Chondrocyte (in vitro differentiated cells): ENCODE results near the gene VCP. TPM values are rescaled to one million over a fixed set of nuclear protein-coding genes. Genes with fewer than 3 reads are reported as not detected.
A peak's percentile ranks its signal among the peaks of the same experiment; 100 is the strongest.
"Not testable (repeated sequence)": the region's sequence is repeated elsewhere in the genome, so short reads cannot be mapped to it uniquely, and the experiment has no call there.

Experiments used
- DNase-seq: peaks from one replicate; pipeline ENCODE4 v3.0.0; 2021; ENCODE audit warnings: mixed read lengths, low spot score
- H3K27ac Mint-ChIP-seq: one replicate; pipeline ENCODE4 v1.8.0; 2021; ENCODE audit warnings: mild to moderate bottlenecking, moderate library complexity, mixed read lengths; ENCODE audit not compliant: unreplicated experiment
- H3K27me3 Mint-ChIP-seq: 2 replicates; pipeline ENCODE4 v1.8.0; 2021; ENCODE audit warnings: low read depth, mixed read lengths
- H3K36me3 Mint-ChIP-seq: 2 replicates; pipeline ENCODE4 v1.8.0; 2021; ENCODE audit warnings: low read depth, mixed read lengths
- H3K4me1 Mint-ChIP-seq: 2 replicates; pipeline ENCODE4 v1.8.0; 2021; ENCODE audit warnings: low read depth, mild to moderate bottlenecking, mixed read lengths
- H3K4me3 Mint-ChIP-seq: one replicate; pipeline ENCODE4 v1.8.0; 2021; ENCODE audit warnings: mild to moderate bottlenecking, moderate library complexity, mixed read lengths; ENCODE audit not compliant: unreplicated experiment
- H3K9me3 Mint-ChIP-seq: 2 replicates; pipeline ENCODE4 v1.8.0; 2021; ENCODE audit warnings: low read depth, mixed read lengths
- total RNA-seq: library from RNA; stranded (reverse); gene quantifications from 3 replicates; pipeline ENCODE4 v1.2.1, GENCODE V29; 2021
- TF ChIP-seq, protein P1 (sequence below): fragments of 200-600 bp; sonication (generic); IDR thresholded peaks from 2 replicates; pipeline ENCODE4 v1.5.0; 2021; ENCODE audit warnings: antibody characterized with exemption, mild to moderate bottlenecking, moderate library complexity

The VCP gene
- total RNA-seq, 1 donor from 2014 or later: 254 TPM

DNA sequence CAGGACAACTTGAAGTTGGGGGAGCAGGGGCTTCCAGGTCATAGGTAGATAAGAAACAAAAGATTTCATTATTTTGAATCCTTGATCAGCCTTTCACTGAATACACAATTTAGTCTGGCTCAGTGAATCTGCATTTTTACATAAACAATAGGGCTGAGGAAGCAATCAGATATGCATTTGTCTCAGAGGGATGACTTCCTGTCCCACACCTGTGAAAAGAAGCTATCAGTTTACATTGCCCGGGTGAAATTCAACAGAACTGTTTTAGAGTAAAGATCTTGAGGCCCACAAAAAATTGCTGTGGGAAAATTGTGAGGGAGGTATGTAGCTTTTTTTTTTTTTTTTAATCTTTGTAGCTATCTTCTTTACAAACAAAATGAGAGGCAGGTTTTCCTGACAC, 44.6 kb downstream of the VCP start:
- Mint-ChIP-seq H3K4me3 (no peak overlapping the region), H3K27me3 (no peaks in the 10 kb centered on the region), H3K9me3 (no peaks in the 10 kb centered on the region), H3K4me1 (peaks cover 10% of the 10 kb centered on the region), H3K36me3 (peaks cover 28% of the 10 kb centered on the region), H3K27ac (no peak overlapping the region)
- DNase-seq: no peak
- TF ChIP-seq, protein P1, sequence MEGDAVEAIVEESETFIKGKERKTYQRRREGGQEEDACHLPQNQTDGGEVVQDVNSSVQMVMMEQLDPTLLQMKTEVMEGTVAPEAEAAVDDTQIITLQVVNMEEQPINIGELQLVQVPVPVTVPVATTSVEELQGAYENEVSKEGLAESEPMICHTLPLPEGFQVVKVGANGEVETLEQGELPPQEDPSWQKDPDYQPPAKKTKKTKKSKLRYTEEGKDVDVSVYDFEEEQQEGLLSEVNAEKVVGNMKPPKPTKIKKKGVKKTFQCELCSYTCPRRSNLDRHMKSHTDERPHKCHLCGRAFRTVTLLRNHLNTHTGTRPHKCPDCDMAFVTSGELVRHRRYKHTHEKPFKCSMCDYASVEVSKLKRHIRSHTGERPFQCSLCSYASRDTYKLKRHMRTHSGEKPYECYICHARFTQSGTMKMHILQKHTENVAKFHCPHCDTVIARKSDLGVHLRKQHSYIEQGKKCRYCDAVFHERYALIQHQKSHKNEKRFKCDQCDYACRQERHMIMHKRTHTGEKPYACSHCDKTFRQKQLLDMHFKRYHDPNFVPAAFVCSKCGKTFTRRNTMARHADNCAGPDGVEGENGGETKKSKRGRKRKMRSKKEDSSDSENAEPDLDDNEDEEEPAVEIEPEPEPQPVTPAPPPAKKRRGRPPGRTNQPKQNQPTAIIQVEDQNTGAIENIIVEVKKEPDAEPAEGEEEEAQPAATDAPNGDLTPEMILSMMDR: no peak

- Mint-ChIP-seq H3K4me1 (peaks cover 10% of the 10 kb centered on the region), H3K36me3 (peaks cover 26% of the 10 kb centered on the region)
- TF ChIP-seq, protein P1: no peak
These were observed 45.1 kb downstream of the VCP start for GRCh38 chr9:35027374-35027773.

GRCh38 chr9:35026671-35027070, 45.8 kb downstream of the VCP start:
- Mint-ChIP-seq H3K9me3 (no peaks in the 10 kb centered on the region), H3K4me3 (no peak overlapping the region), H3K27me3 (no peaks in the 10 kb centered on the region), H3K27ac (no peak overlapping the region), H3K4me1 (peaks cover 10% of the 10 kb centered on the region), H3K36me3 (peaks cover 31% of the 10 kb centered on the region)
- TF ChIP-seq, protein P1: no peak
- DNase-seq: no peak

More at GRCh38 chr9:35027374-35027773, 45.1 kb downstream of the VCP start:
- no peaks in the 10 kb centered on the region for H3K9me3 Mint-ChIP-seq
- no peak overlapping the region for H3K4me3 Mint-ChIP-seq
- H3K27me3 Mint-ChIP-seq: no peaks in the 10 kb centered on the region
- no peak for DNase-seq
- H3K27ac Mint-ChIP-seq: peak overlapping the region; percentile 32

GRCh38 chr9:35023443-35023842, 49.0 kb downstream of the VCP start:
- H3K36me3 Mint-ChIP-seq: peaks cover 41% of the 10 kb centered on the region
- H3K4me3 Mint-ChIP-seq, DNase-seq, H3K27ac Mint-ChIP-seq, H3K27me3 Mint-ChIP-seq, H3K4me1 Mint-ChIP-seq, H3K9me3 Mint-ChIP-seq: not testable (repeated sequence)

GRCh38 chr9:35014517-35014916, 57.9 kb downstream of the VCP start:
- H3K4me1 Mint-ChIP-seq: peaks cover 6% of the 10 kb centered on the region
- TF ChIP-seq, protein P1: no peak
- no peak for DNase-seq
- H3K36me3 Mint-ChIP-seq: peaks cover 49% of the 10 kb centered on the region
- no peak overlapping the region for H3K27ac Mint-ChIP-seq
- peaks cover 20% of the 10 kb centered on the region for H3K9me3 Mint-ChIP-seq
- no peak overlapping the region for H3K4me3 Mint-ChIP-seq
- H3K27me3 Mint-ChIP-seq: no peaks in the 10 kb centered on the region

DNA sequence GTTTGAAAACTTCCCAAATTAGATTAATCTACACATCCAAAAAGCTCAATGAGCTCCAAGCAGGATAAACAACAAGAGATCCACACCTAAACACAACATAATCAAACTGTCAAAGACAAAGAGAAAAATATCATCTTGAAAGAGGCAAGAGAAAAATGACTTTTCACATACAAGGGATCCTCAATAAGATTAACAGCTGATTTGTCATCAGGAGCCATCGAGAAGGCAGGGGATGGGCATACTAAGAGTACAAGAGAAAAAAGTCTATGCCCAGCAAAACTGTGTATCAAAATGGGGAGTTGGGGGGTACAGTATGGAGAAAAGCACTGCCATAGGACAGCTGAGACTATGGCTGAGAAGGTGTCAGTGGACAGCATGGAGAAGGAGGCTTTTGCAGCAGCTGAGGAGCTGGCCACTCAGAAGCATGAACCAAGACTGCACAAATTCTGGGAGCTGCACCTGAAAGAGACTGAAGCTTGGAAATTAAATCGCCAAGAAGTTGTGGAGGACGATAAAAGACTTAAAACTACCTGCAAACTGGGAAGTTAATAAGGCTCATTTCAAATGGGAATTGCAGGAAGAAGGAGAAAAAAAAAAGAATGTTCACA, 62.0 kb downstream of the VCP start:
- peaks cover 60% of the 10 kb centered on the region for H3K36me3 Mint-ChIP-seq
- TF ChIP-seq, protein P1: no peak

More for the DNA sequence above, 62.0 kb downstream of the VCP start:
- Mint-ChIP-seq H3K27ac (no peak overlapping the region), H3K4me1 (peaks cover 6% of the 10 kb centered on the region), H3K27me3 (no peaks in the 10 kb centered on the region), H3K9me3 (peaks cover 18% of the 10 kb centered on the region), H3K4me3 (no peak overlapping the region)
- DNase-seq: no peak
